Dermis microvascular lymphatic vessel endothelial cell (primary cell): Measurements from ENCODE around the gene TMEM30B. TPM values are rescaled to one million over a fixed set of nuclear protein-coding genes. Genes with fewer than 3 reads are reported as not detected.
A peak's percentile ranks its signal among the peaks of the same experiment; 100 is the strongest.
"Not testable (repeated sequence)": the region's sequence is repeated elsewhere in the genome, so short reads cannot be mapped to it uniquely, and the experiment has no call there.

Experiments
- DNase-seq, 2 donors: peaks; one replicate each; pipeline versions ENCODE4 v3.0.0 to v3.0.0-alpha.2; 2010; ENCODE audit warnings: low read depth in 2 of 2
- total RNA-seq: library from RNA; depleted of rRNA; stranded (reverse); fragments of >200 nt; gene quantifications from 2 replicates; pipeline ENCODE4 v1.2.1, GENCODE V29; 2014

TMEM30B gene
- total RNA-seq: 0.13 and 0.38 TPM in 2 replicates

GRCh38 chr14:61281186-61281947 lies at the start of gene TMEM30B:
TSS of gene TMEM30B (minus strand) at chr14:61281338. CDS start at chr14:61281147, 191 bp downstream.
- DNase-seq: no peak

GRCh38 chr14:61330511-61330910 lies 49.4 kb upstream of the TMEM30B start:
- DNase-seq: no peak

GRCh38 chr14:61329478-61330051 lies 48.4 kb upstream of the TMEM30B start:
- DNase-seq: no peak

DNA sequence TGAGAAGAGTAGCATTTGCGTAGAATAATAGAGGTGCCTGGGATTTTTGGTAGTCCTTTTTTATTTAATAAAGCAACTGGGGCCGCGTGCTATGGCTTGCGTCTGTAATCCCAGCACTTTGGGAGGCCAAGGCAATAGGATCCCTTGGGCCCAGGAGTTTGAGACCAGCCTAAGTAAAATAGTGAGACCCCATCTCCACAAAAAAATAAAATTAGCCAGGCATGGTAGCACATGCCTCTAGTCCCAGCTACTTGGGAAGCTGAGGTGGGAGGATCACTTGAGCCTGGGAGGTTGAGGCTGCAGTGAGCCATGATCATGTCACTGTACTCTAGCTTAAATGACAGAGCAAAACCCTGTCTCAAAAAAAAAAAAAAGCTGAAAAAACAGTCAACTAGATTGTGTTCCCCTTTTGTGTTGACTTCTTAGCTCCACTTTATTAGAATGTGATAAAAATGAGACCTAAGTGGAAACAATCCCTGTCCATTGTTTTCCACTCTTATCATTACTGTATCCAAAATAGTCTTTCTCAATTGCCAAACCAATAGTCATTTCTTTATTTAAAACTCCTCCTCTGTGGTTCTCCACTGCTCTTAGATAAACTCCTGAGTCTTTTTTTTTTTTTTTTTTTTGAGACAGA lies 47.6 kb upstream of the TMEM30B start:
- no peak for DNase-seq

DNA sequence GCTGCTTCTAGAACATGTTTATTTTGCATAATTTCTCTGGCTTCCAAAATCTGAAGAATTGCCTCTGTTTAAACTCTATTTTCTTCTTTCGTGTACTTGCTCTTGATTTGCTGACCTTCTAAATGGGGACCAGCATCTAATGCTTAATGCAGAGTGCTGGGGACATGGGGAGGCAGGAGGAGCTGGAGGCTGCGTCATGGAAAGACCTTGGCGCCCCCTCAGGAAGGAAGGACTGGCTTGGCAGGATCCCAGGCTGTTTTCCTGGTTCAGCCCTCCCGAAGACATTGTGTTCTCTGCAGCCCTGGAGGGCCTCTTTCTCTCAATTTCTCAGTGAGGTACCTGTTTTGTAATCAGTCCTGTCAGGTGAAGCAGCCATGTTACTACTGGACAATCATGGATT lies 45.7 kb upstream of the TMEM30B start:
- DNase-seq: peak; percentile 86 to 96

- no peak for DNase-seq
Measured at GRCh38 chr14:61326146-61326545, 45.0 kb upstream of the TMEM30B start.

DNA sequence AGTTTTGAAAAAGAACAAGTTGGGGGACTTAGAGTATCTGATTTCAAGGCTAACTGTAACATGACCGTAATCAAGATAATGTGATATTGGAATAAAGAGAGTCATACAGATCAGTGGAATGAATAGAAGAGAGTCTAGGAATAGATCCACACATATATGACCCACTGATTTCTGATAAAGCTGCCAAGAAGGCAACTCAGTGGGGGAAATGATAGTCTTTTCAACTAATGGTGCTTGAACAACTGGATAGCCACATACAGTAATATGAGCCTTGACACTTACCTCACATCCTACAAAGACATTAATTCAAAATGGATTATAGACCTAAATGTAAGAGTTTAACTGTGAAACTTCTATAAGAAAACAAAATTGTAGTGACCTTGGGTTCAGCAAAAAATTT lies 44.0 kb upstream of the TMEM30B start:
- DNase-seq: no peak

DNA sequence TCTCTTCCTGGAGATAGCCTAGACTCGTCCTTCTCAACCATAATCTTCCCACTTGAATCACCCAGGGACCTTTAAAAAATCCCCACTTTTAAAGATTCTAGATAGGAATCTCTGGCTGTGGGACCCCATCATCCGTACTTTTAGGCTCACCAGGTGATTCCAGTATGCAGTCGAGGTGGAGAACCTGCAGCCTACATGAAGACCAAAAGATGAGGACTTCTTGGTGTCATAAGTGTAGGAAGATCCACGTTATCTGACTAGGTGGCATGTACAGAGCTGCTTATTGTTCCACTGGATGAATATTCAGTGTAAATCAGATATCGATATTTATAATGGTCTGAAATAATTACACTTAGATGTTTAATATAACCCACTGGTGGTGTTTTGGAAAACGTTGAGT lies 42.8 kb upstream of the TMEM30B start:
- DNase-seq: no peak

GRCh38 chr14:61322799-61323290 lies 41.7 kb upstream of the TMEM30B start:
- peak in 1 of 2 donors; percentile 79 for DNase-seq

DNA sequence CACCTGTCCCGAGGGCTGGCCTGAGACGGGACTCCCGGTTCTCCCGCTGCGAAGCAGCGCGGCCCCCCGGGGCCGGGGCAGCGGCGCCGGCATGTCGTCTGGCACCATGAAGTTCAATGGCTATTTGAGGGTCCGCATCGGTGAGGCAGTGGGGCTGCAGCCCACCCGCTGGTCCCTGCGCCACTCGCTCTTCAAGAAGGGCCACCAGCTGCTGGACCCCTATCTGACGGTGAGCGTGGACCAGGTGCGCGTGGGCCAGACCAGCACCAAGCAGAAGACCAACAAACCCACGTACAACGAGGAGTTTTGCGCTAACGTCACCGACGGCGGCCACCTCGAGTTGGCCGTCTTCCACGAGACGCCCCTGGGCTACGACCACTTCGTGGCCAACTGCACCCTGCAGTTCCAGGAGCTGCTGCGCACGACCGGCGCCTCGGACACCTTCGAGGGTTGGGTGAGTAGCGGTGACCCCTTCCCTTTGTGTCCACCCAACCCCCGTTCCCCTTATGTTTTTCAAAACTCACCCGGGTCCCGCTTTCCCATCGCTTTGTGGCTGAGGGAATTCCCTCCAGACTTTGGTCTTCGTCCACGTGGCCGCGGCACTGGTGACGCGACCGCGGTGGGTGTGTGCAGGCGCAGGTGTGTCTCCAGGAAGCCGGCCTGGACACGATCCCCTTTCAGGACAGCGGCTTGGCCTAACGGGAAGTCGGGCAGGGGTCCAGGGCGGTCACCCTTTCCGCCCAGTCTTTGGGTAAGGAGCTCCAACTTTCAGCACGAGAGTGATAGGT lies 41.1 kb upstream of the TMEM30B start:
- peak in 1 of 2 donors; percentile 36 for DNase-seq

DNA sequence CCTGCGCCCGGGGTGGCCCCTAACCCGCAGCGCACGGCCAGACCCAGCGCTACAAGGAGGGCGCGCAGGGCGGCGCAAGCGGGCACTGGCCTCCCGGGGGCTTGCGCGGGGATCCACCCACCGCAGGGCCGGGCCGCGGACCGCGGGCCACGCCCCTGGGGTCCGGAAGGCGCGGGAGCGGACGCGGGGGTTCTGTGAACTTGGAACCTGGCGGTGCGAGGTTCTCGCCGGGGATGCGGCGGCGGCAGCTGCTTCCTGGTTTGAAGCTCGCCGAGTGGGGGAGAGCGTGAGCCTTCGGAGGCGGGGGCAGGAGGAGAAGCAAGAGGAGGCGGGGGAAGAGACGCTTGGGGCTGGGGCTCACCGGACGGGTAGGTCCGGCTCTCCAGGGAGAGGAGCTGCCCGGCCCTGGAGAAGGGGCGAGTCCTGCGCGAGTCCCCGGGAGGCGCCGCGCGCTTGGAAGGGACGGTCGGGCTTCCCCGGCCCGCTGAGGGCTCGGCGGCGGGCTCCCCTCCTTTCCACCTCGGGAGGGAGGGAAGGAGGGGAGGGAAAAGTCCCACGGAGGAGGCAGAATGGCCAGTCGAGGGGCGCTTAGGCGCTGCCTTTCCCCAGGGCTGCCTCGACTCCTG lies 40.4 kb upstream of the TMEM30B start, which contains the start of gene PRKCH:
PRKCH (plus strand) TSS at position 195 of the 626 bp plus-strand sequence. CDS start 523 bp downstream, outside the sequence.
- peak; percentile 56 to 93 for DNase-seq

GRCh38 chr14:61320806-61321384 lies 39.8 kb upstream of the TMEM30B start:
- DNase-seq: peak in 1 of 2 donors; percentile 66

- not testable (repeated sequence) for DNase-seq
Measured at GRCh38 chr14:61320170-61320569, 39.0 kb upstream of the TMEM30B start.

GRCh38 chr14:61319706-61320105 lies 38.6 kb upstream of the TMEM30B start:
- no peak for DNase-seq

GRCh38 chr14:61319086-61319485 lies 37.9 kb upstream of the TMEM30B start:
- no peak for DNase-seq

DNA sequence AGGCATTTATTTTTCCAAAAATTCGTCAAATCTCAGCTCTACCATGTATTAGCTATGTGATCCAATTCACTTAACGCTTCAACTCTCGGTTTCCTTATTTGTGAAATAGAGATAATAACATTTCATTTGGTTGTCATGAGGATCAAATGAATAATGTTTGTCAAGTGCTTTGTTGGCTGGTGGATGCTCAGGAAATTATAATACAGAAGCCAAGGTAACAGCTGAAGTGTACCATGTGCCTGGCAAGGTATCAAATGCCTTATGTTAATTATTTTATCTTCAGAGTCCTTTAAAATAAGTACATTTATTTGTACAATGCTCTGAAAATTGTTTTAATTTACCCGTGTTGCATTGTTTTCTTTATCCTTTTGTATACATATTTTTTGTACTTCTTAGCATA lies 34.2 kb upstream of the TMEM30B start:
- peak in 1 of 2 donors; percentile 55 for DNase-seq

DNA sequence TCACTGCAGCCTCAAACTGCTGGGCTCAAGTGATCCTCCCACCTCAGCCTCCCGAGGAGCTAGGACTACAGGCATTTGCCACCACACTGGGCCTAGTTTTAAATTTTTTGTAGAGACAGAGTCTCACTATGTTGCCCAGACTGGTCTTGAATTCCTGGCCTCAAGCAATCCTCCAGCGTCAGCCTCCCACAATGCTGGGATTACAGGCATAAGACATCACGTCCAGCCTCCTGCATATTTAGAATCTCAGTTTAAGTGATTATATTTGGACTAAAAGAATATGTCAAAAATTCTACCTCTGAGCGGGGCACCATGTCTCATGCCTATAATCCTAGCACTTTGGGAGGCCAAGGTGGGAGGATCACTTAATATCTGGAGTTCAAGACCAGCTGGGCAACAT lies 27.6 kb upstream of the TMEM30B start:
- not testable (repeated sequence) for DNase-seq

DNA sequence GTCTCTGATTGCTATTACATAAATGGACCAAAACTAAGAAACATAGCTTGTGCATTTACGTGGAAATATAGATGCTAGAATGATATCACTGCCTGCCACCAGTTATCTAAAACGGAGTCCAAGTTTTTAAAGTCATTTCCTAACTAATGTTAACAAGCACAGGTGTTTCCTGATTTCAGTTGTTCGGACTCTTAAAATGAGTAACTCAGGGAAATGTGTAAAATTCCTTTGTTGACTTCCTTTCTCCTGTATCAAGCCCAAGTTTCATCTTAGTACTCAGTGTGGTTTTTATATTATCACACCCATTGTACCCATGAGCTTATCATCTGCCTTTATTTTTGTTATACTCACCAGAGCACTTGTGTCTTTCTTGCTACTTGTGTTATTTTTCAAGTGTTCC lies 27.1 kb upstream of the TMEM30B start:
- DNase-seq: peak; percentile 90 to 96

- DNase-seq: no peak
Measured at GRCh38 chr14:61304688-61305087, 23.6 kb upstream of the TMEM30B start.

GRCh38 chr14:61300754-61301153 lies 19.6 kb upstream of the TMEM30B start:
- DNase-seq: no peak

DNA sequence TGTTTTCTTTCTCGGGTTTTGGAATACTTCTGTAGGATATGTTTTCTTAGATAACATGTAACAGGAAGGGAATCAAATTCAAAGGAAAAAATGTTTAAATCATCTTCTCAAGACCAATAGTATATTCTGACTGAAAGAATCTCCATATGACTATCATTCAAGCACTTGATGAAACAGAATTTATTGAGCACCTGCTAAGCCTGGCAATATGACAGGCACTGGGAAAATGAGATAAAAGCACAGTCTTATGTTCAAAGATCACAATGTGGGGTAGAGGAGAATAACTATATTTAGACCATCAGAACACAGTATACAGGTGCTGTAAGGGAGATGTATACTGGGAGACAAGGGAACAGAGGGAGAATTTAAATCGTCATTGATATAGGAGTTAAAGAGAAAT lies 19.1 kb upstream of the TMEM30B start:
- DNase-seq: peak in 1 of 2 donors; percentile 32
